Measurements from ENCODE around the gene FADS2.

The FADS2 gene

DNA sequence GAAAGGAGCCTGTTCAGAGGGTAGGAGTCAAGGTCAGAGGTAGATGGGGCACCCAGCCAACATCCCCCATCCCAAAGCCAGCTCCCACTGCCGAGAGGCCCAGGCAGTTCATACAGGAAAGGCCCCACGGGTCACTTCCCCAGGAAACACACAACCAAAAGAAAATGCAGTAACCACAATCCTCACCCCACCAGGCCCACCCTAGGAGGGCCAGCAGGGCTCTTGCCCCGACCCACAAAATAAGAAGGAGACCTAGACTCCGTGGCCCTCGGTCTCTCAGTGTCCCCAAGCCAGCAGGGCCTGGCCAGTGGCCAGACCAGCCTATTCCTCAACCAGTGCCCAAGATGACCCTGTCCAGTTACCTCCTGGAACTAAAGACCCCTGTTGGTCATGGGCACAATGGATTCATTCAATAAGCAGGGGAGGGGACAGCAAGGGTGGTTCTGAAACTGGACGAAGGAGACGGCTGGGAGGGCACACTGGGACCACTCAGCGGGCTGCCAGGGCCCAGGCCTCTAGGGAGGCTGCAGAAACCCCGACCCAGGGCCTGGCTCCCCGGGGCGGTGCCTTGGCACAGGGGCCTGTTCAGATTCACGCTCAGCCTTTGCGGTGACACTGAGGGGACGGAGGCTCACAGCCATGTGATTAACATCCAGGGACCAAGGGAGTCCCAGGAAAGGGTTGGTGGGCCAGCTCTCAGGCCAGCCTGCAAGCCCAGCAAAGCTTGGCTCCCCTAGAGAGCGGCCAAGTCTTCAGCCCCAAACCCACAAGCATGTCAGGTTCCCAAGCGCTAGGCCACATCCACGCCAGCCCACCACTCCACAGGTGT is 83.8 kb downstream of the FADS2 start:
- Histone ChIP-seq H3K4me3 (ENCODE audit: low read length) (no peak overlapping the region), H3K4me1 (ENCODE audit: insufficient read depth, low read length) (peaks cover 8% of the 10 kb centered on the region), H3K9ac (ENCODE audit: low read depth, low read length) (no peak overlapping the region), H3K9me3 (ENCODE audit: insufficient read depth, low read depth, low read length) (no peaks in the 10 kb centered on the region), H3K36me3 (ENCODE audit: insufficient read depth, low read length) (no peaks in the 10 kb centered on the region), H3K27ac (ENCODE audit: low read depth, low read length) (no peak overlapping the region), H3K27me3 (ENCODE audit: insufficient read depth, low read length) (peaks cover 7% of the 10 kb centered on the region)
- WGBS: 92% methylated on average over 17 of the region's 17 CpGs

DNA sequence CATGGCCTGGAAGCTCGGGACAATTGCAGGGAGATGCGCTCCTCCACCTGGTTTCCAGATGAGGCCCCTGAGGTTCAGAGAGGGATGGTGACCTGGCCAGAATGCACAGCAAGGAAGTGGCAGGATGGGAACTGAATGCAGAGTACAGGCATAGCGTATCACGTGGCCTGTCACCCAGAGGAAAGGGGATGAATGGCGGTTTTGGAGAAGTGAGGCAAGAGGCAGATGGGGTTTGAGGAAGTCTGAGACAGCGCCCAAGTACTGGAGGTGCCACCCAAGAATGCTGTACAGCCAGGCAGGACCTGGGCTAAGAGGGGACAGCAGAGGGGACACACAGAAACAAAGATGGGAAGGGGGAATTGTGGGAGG is 84.4 kb downstream of the FADS2 start:
- H3K9ac ChIP-seq (ENCODE audit: low read depth, low read length): no peak overlapping the region
- 89% methylated on average over 6 of the region's 6 CpGs for WGBS
- H3K4me3 ChIP-seq (ENCODE audit: low read length): no peak overlapping the region
- H3K27me3 ChIP-seq (ENCODE audit: insufficient read depth, low read length): peaks cover 12% of the 10 kb centered on the region
- H3K9me3 ChIP-seq (ENCODE audit: insufficient read depth, low read depth, low read length): no peaks in the 10 kb centered on the region
- H3K36me3 ChIP-seq (ENCODE audit: insufficient read depth, low read length): no peaks in the 10 kb centered on the region
- peaks cover 8% of the 10 kb centered on the region for H3K4me1 ChIP-seq (ENCODE audit: insufficient read depth, low read length)
- H3K27ac ChIP-seq (ENCODE audit: low read depth, low read length): no peak overlapping the region

DNA sequence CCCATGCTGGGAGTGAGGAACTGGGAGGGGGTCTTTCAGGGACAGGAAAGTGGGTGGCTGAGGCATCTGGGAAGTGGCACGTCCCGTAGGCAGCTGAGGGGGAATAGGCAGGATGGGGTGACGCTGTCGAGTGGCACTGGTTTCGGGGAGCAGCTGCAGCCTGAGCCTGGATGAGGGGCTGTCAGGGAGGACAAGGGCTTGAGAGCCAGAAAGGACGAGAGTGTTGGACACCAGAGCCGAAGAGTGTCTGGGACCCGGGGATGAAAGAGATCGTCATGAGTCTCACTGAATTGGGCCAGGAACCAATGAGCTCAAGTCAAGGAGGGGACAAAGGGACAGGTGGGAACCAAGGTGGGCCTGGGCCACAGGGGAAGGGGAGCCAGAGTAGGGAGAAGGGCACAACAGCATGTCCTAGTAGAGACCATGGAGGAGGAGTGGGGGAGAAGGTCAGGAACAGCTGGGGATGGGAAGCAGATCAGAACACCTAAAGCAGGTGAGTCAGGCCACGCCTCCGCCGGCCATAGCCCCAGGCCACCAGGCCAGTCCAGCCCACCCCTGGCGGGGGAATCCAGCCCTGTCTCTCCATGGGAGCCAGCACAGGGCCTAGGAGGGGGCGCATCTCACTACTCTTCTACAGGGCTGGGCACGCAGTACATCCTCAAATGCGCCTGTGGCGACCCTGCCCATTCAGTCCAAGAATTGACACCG is 85.0 kb downstream of the FADS2 start:
- Histone ChIP-seq H3K36me3 (ENCODE audit: insufficient read depth, low read length) (no peaks in the 10 kb centered on the region), H3K9ac (ENCODE audit: low read depth, low read length) (no peak overlapping the region), H3K27ac (ENCODE audit: low read depth, low read length) (no peak overlapping the region), H3K9me3 (ENCODE audit: insufficient read depth, low read depth, low read length) (no peaks in the 10 kb centered on the region), H3K4me3 (ENCODE audit: low read length) (no peak overlapping the region), H3K27me3 (ENCODE audit: insufficient read depth, low read length) (peaks cover 18% of the 10 kb centered on the region), H3K4me1 (ENCODE audit: insufficient read depth, low read length) (peaks cover 8% of the 10 kb centered on the region)
- WGBS: 88% methylated on average over 18 of the region's 18 CpGs

DNA sequence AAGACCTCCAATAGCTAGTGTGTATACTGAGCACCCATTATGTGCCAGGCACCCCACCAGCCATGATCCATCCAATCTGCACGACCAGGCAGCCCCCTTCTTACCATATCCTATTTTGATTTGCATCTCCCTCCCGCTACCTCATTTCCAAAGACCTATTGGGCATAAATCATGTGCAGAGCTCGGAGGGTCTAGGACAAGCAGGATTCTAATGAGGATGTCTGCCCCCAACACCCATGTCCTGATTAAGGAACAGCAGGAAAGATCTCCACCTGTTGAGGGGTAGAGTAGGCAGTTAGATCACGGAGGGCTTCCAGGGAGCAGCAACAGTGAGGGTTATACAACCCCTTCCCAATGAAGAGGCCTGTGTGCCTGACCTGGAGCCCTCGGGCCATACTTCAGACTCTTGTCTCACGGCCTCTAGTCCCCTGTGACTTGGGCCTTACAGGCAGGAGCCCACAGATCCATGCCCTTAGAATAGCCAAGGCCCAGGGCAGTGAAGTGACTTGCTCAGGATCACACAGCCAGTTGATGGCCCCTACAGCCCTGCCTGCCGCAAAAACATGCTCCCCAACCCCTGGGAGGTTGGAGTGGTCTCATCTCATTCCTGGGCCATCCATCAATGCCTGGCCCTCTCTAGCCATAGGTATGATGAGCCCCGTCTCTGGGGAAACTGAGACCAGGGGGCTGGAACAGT is 85.7 kb downstream of the FADS2 start:
- peaks cover 5% of the 10 kb centered on the region for H3K4me1 ChIP-seq (ENCODE audit: insufficient read depth, low read length)
- H3K9ac ChIP-seq (ENCODE audit: low read depth, low read length): no peak overlapping the region
- H3K27me3 ChIP-seq (ENCODE audit: insufficient read depth, low read length): peaks cover 25% of the 10 kb centered on the region
- no peaks in the 10 kb centered on the region for H3K9me3 ChIP-seq (ENCODE audit: insufficient read depth, low read depth, low read length)
- H3K27ac ChIP-seq (ENCODE audit: low read depth, low read length): no peak overlapping the region
- H3K4me3 ChIP-seq (ENCODE audit: low read length): no peak overlapping the region
- WGBS: 88% methylated on average over 8 of the region's 8 CpGs
- no peaks in the 10 kb centered on the region for H3K36me3 ChIP-seq (ENCODE audit: insufficient read depth, low read length)

DNA sequence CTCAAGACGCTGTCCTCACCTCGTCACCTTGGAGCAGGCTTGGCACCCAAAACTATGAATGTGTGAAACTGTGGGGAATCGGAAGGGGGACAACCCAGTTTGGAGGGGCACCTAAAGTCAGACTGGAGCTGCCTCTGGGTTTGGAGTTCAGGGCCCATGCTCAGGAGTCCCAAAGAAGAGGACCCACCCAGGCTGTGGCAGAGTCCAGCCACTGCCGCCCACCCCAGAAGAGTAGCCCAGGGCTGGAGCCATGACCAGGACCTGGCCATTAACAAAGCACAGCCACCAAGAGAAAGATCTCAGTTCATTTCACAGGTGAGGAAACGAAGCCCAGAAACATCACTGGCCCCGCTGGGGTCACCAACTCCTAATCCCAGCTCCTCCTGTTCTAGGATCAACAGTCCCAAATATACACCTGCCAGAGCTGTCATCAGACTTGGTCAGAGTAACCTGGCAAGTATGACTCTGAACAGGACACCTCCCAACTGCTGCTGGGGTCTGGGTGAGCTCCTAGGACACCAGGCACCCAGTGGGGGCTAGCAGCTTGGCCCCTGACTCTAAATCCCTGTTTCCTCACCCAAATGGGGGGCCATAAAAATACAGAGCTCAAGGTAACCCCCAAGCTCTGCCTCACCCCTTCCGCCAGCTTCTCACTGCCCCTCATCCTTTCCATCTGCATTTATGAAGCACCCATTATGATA is 86.5 kb downstream of the FADS2 start:
- Histone ChIP-seq H3K4me3 (ENCODE audit: low read length) (no peak overlapping the region), H3K9me3 (ENCODE audit: insufficient read depth, low read depth, low read length) (no peaks in the 10 kb centered on the region), H3K27me3 (ENCODE audit: insufficient read depth, low read length) (peaks cover 28% of the 10 kb centered on the region), H3K27ac (ENCODE audit: low read depth, low read length) (no peak overlapping the region), H3K36me3 (ENCODE audit: insufficient read depth, low read length) (no peaks in the 10 kb centered on the region), H3K4me1 (ENCODE audit: insufficient read depth, low read length) (no peaks in the 10 kb centered on the region; the same call in 1 of the 2 replicates), H3K9ac (ENCODE audit: low read depth, low read length) (no peak overlapping the region)
- 94% methylated on average over 7 of the region's 7 CpGs for WGBS

DNA sequence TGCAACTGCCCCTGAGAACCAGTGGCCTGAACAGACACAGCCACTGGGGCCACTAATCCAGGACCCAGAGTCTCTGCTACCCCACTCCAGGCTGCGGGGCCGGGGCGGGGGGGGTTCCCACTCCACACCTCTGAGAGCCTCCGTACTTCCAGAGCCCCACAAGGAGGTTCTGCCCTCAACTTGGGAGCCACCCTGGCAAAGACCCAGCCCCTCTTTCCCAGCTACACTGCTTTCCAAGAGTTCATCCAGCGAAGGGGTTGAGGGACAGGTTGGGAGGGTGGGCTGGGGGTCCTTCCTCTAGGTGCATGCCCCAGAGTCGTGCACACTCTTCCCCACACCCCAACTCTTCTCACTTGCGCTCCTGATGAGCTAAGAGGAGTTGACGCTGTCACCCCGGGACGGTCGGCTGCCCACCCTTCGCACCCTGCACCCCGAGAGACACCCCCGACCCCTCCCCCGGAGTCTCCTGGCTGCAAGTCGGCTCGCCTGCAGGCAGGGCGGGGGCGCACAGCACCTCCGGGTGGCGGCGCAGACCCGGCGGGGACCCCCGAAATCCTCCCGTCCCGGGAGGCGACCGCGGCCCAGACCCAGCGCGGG is 88.7 kb downstream of the FADS2 start:
- H3K27me3 ChIP-seq (ENCODE audit: insufficient read depth, low read length): peaks cover 28% of the 10 kb centered on the region
- no peaks in the 10 kb centered on the region for H3K36me3 ChIP-seq (ENCODE audit: insufficient read depth, low read length)
- H3K4me1 ChIP-seq (ENCODE audit: insufficient read depth, low read length): no peaks in the 10 kb centered on the region; the same call in 1 of the 2 replicates
- H3K9ac ChIP-seq (ENCODE audit: low read depth, low read length): peak overlapping the region; percentile 40; the same call in 1 of the 2 replicates
- WGBS: 15% methylated on average over 31 of the region's 32 CpGs
- H3K9me3 ChIP-seq (ENCODE audit: insufficient read depth, low read depth, low read length): no peaks in the 10 kb centered on the region
- H3K27ac ChIP-seq (ENCODE audit: low read depth, low read length): no peak overlapping the region
- H3K4me3 ChIP-seq (ENCODE audit: low read length): peak overlapping the region; percentile 59

Data from HUES64 (cell line).